Thymus (tissue), 14 donors: ENCODE data around the gene CD300LB. TPM values are rescaled to one million over a fixed set of nuclear protein-coding genes. Genes with fewer than 3 reads are reported as not detected.
"Not testable (repeated sequence)": the region's sequence is repeated elsewhere in the genome, so short reads cannot be mapped to it uniquely, and the experiment has no call there.

Source experiments
- DNase-seq, 9 donors: peaks; one replicate each; pipeline ENCODE4 v3.0.0-alpha.2; 2013; ENCODE audit warnings: low spot score in 9 of 9, low read depth in 6 of 9, missing footprints in 1 of 9
- H3K27ac ChIP-seq, 2 donors: one replicate each; pipeline ENCODE4 v1.5.1; 2013; ENCODE audit warnings: control low read depth in 1 of 2, low read depth in 1 of 2, low read length in 1 of 2, mild to moderate bottlenecking in 1 of 2, moderate library complexity in 1 of 2
- H3K27me3 ChIP-seq, 2 donors: one replicate each; pipeline ENCODE4 v1.5.1; 2013; ENCODE audit warnings: low read length in 1 of 2; ENCODE audit not compliant: control insufficient read depth in 2 of 2, insufficient read depth in 1 of 2
- H3K36me3 ChIP-seq, 2 donors: one replicate each; pipeline ENCODE4 v1.5.1; 2013; ENCODE audit warnings: low read length in 1 of 2, mild to moderate bottlenecking in 1 of 2, moderate library complexity in 1 of 2; ENCODE audit not compliant: control insufficient read depth in 2 of 2, insufficient read depth in 2 of 2
- H3K4me1 ChIP-seq, 2 donors: one replicate each; pipeline ENCODE4 v1.5.1; 2013; ENCODE audit warnings: low read length in 2 of 2; ENCODE audit not compliant: control insufficient read depth in 2 of 2, insufficient read depth in 2 of 2
- H3K4me3 ChIP-seq, 2 donors: one replicate each; pipeline ENCODE4 v1.5.1; 2013; ENCODE audit warnings: low read length in 2 of 2, control low read depth in 1 of 2, mild to moderate bottlenecking in 1 of 2
- H3K9me3 ChIP-seq, 2 donors: one replicate each; pipeline ENCODE4 v1.5.1; 2013; ENCODE audit warnings: low read length in 1 of 2, mild to moderate bottlenecking in 1 of 2; ENCODE audit not compliant: control insufficient read depth in 2 of 2, insufficient read depth in 1 of 2
- WGBS: extraction: QIAGEN DNeasy Blood & Tissue Kit; methylation state at CpG from one replicate; pipeline ENCODE4 v1.1.7; 2013; 5-methylcytosine and 5-hydroxymethylcytosine counted together
- long read RNA-seq, 10 donors: transcript quantifications; one replicate each; lab custom pipeline, GENCODE V29; 2026
- polyA plus RNA-seq: library from polyadenylated mRNA; stranded (reverse); fragments of 200-250 nt; gene quantifications from one replicate; pipeline ENCODE4 v1.2.3, GENCODE V29; 2013
- total RNA-seq: library from RNA; stranded (reverse); fragments of 120-200 nt; gene quantifications from one replicate; pipeline ENCODE4 v1.2.4, GENCODE V29; 2013
- donor health status: healthy.

CD300LB gene
- 0.38 TPM for total RNA-seq
- polyA plus RNA-seq = 0.64 TPM
- long read RNA-seq, donor 1 = 0 reads
- long read RNA-seq, donor 2 = 0 reads
- long read RNA-seq, donor 3 = 0 reads
- long read RNA-seq, donor 4 = 0 reads
- long read RNA-seq, donor 5 = 0 reads
- long read RNA-seq, donor 6 = 0 reads
- long read RNA-seq, donor 7 = 0 reads
- long read RNA-seq, donor 8 = 0 reads
- long read RNA-seq, donor 9 = 0 reads
- long read RNA-seq, donor 10 = 0 reads

GRCh38 chr17:74531231-74531761, at the start of gene CD300LB:
Gene CD300LB (minus strand): TSS chr17:74531475. CDS start chr17:74531350, 125 bp downstream.
- 83% methylated on average over 10 of the region's 10 CpGs for WGBS
- H3K4me3 ChIP-seq = no peak within 1 kb of the TSS
- no peaks in the 10 kb centered on the region for H3K9me3 ChIP-seq
- no peak for DNase-seq
- H3K27me3 ChIP-seq = no peaks in the 10 kb centered on the region
- no peaks in the 10 kb centered on the region for H3K4me1 ChIP-seq
- no peak within 1 kb of the TSS for H3K27ac ChIP-seq
- H3K36me3 ChIP-seq = no peaks in the 10 kb centered on the region

GRCh38 chr17:74579900-74580299, 48.6 kb upstream of the CD300LB start:
- peaks cover 0 to 2% of the 10 kb centered on the region in 2 donors for H3K27me3 ChIP-seq
- no peak for DNase-seq

GRCh38 chr17:74578979-74579378, 47.7 kb upstream of the CD300LB start:
- peaks cover 0 to 2% of the 10 kb centered on the region in 2 donors for H3K27me3 ChIP-seq
- no peak for DNase-seq
- H3K36me3 ChIP-seq = no peaks in the 10 kb centered on the region
- H3K27ac ChIP-seq = no peak overlapping the region
- H3K4me1 ChIP-seq = no peaks in the 10 kb centered on the region
- no peak overlapping the region for H3K4me3 ChIP-seq
- 90% methylated on average over 9 of the region's 9 CpGs for WGBS
- H3K9me3 ChIP-seq = peaks cover 0 to 7% of the 10 kb centered on the region in 2 donors

More at GRCh38 chr17:74579900-74580299, 48.6 kb upstream of the CD300LB start:
- peaks cover 0 to 7% of the 10 kb centered on the region in 2 donors for H3K9me3 ChIP-seq
- no peaks in the 10 kb centered on the region for H3K36me3 ChIP-seq
- no peak overlapping the region for H3K4me3 ChIP-seq
- H3K27ac ChIP-seq = no peak overlapping the region
- WGBS = 39% methylated on average over 7 of the region's 7 CpGs
- H3K4me1 ChIP-seq = no peaks in the 10 kb centered on the region

GRCh38 chr17:74574489-74575142, 43.3 kb upstream of the CD300LB start:
- DNase-seq = no peak
- H3K27me3 ChIP-seq = peaks cover 0 to 8% of the 10 kb centered on the region in 2 donors
- H3K9me3 ChIP-seq = no peaks in the 10 kb centered on the region
- peaks cover 0 to 2% of the 10 kb centered on the region in 2 donors for H3K4me1 ChIP-seq
- WGBS = 75% methylated on average over 5 of the region's 5 CpGs
- no peak overlapping the region for H3K27ac ChIP-seq
- no peak overlapping the region for H3K4me3 ChIP-seq
- H3K36me3 ChIP-seq = no peaks in the 10 kb centered on the region

- H3K4me1 ChIP-seq, H3K36me3 ChIP-seq, H3K9me3 ChIP-seq, DNase-seq, H3K4me3 ChIP-seq, H3K27ac ChIP-seq: not testable (repeated sequence)
- H3K27me3 ChIP-seq = peaks cover 0 to 14% of the 10 kb centered on the region in 2 donors
Measured at GRCh38 chr17:74573635-74574034, 42.4 kb upstream of the CD300LB start.

- peaks cover 0 to 14% of the 10 kb centered on the region in 2 donors for H3K27me3 ChIP-seq
- 97% methylated on average over 3 of the region's 3 CpGs for WGBS
- H3K27ac ChIP-seq = no peak overlapping the region
Measured at GRCh38 chr17:74573169-74573568, 41.9 kb upstream of the CD300LB start.

GRCh38 chr17:74571621-74572270, 40.5 kb upstream of the CD300LB start:
- H3K27ac ChIP-seq = no peak overlapping the region
- WGBS = 95% methylated on average over 4 of the region's 4 CpGs
- DNase-seq = no peak
- no peaks in the 10 kb centered on the region for H3K36me3 ChIP-seq
- H3K27me3 ChIP-seq = peaks cover 0 to 19% of the 10 kb centered on the region in 2 donors
- no peak overlapping the region for H3K4me3 ChIP-seq
- no peaks in the 10 kb centered on the region for H3K9me3 ChIP-seq
- peaks cover 0 to 9% of the 10 kb centered on the region in 2 donors for H3K4me1 ChIP-seq

More at GRCh38 chr17:74573169-74573568, 41.9 kb upstream of the CD300LB start:
- no peak overlapping the region for H3K4me3 ChIP-seq
- H3K36me3 ChIP-seq = no peaks in the 10 kb centered on the region
- DNase-seq = no peak
- no peaks in the 10 kb centered on the region for H3K9me3 ChIP-seq
- peaks cover 0 to 7% of the 10 kb centered on the region in 2 donors for H3K4me1 ChIP-seq

- H3K4me1 ChIP-seq = peaks cover 0 to 9% of the 10 kb centered on the region in 2 donors
- 39% methylated on average over 32 of the region's 32 CpGs for WGBS
- H3K27me3 ChIP-seq = peaks cover 0 to 19% of the 10 kb centered on the region in 2 donors
- H3K36me3 ChIP-seq = no peaks in the 10 kb centered on the region
- peak in 1 of 9 donors; percentile 34 for DNase-seq
- no peak overlapping the region for H3K4me3 ChIP-seq
- H3K9me3 ChIP-seq = no peaks in the 10 kb centered on the region
- H3K27ac ChIP-seq = peak overlapping the region in 1 of 2 donors; percentile 43
Measured at GRCh38 chr17:74569020-74570003, 38.0 kb upstream of the CD300LB start.
